Bronchial epithelial cell (primary cell): ENCODE data around the gene A3GALT2. TPM values are rescaled to one million over a fixed set of nuclear protein-coding genes. Genes with fewer than 3 reads are reported as not detected.

ENCODE experiments used
- DNase-seq: peaks from one replicate; pipeline ENCODE4 v3.0.0-alpha.2; 2010; ENCODE audit warnings: low read depth
- FAIRE-seq: peaks from 2 replicates; lab custom pipeline; 2011; peaks lifted over from hg19 to GRCh38; lab: Jason Lieb, UNC
- H3K27me3 ChIP-seq: 2 replicates; pipeline ENCODE4 v1.5.1; 2011; ENCODE audit warnings: low read length; ENCODE audit not compliant: control insufficient read depth, insufficient read depth
- H3K36me3 ChIP-seq: 2 replicates; pipeline ENCODE4 v1.5.1; 2011; ENCODE audit warnings: low read length; ENCODE audit not compliant: control insufficient read depth, insufficient read depth
- H3K4me3 ChIP-seq: 2 replicates; pipeline ENCODE4 v1.5.1; 2011; ENCODE audit warnings: mild to moderate bottlenecking, low read depth, low read length, control low read depth
- total RNA-seq: library from RNA; depleted of rRNA; stranded (reverse); fragments of >200 nt; gene quantifications from 2 replicates; pipeline ENCODE4 v1.2.1, GENCODE V29; 2014
- TF ChIP-seq, protein P1 (sequence below): IDR thresholded peaks from 2 replicates; pipeline ENCODE4 v1.5.1; 2011; ENCODE audit warnings: mild to moderate bottlenecking, moderate library complexity, low read length, control low read depth, inconsistent platforms; ENCODE audit not compliant: insufficient read depth, severe bottlenecking

A3GALT2 gene
- total RNA-seq, 1 donor from 2014 or later: not detected

- H3K36me3 ChIP-seq: peaks cover 32% of the 10 kb centered on the region
- TF ChIP-seq, protein P1, sequence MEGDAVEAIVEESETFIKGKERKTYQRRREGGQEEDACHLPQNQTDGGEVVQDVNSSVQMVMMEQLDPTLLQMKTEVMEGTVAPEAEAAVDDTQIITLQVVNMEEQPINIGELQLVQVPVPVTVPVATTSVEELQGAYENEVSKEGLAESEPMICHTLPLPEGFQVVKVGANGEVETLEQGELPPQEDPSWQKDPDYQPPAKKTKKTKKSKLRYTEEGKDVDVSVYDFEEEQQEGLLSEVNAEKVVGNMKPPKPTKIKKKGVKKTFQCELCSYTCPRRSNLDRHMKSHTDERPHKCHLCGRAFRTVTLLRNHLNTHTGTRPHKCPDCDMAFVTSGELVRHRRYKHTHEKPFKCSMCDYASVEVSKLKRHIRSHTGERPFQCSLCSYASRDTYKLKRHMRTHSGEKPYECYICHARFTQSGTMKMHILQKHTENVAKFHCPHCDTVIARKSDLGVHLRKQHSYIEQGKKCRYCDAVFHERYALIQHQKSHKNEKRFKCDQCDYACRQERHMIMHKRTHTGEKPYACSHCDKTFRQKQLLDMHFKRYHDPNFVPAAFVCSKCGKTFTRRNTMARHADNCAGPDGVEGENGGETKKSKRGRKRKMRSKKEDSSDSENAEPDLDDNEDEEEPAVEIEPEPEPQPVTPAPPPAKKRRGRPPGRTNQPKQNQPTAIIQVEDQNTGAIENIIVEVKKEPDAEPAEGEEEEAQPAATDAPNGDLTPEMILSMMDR: no peak
- FAIRE-seq (peak; percentile 52), DNase-seq (no peak)
- no peak overlapping the region for H3K4me3 ChIP-seq
- H3K27me3 ChIP-seq: no peaks in the 10 kb centered on the region
Observed at GRCh38 chr1:33322870-33323585, 2.1 kb upstream of the A3GALT2 start.

- Histone ChIP-seq H3K27me3 (no peaks in the 10 kb centered on the region), H3K4me3 (no peak overlapping the region), H3K36me3 (peaks cover 25% of the 10 kb centered on the region)
- FAIRE-seq: peak; percentile 23
- DNase-seq: no peak
- TF ChIP-seq, protein P1: no peak
Observed at GRCh38 chr1:33322109-33322508, 1.2 kb upstream of the A3GALT2 start.

DNA sequence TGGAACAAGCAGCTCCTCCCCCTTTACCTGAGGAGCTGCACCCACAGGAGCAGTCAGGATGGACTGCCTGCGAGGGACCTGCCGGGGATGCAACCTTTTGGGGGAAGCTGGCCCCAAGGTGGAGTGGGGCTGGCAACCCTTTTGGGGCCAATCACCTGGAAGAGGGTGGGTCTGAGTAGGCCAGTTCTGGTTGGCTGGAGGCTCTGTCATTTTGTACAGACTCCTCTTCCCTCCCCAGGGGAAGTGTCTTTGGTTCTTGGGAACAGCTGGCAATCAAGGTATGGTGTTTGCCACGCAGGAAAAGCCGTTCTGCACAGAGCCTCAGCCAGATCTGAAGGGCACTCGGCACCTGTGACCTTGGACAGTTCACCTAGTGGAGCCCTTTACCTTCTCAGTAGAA lies 280 bp upstream of the A3GALT2 start:
- Histone ChIP-seq H3K27me3 (no peaks in the 10 kb centered on the region), H3K36me3 (peaks cover 18% of the 10 kb centered on the region), H3K4me3 (no peak overlapping the region)
- FAIRE-seq (no peak), DNase-seq (no peak)
- TF ChIP-seq, protein P1: no peak

DNA sequence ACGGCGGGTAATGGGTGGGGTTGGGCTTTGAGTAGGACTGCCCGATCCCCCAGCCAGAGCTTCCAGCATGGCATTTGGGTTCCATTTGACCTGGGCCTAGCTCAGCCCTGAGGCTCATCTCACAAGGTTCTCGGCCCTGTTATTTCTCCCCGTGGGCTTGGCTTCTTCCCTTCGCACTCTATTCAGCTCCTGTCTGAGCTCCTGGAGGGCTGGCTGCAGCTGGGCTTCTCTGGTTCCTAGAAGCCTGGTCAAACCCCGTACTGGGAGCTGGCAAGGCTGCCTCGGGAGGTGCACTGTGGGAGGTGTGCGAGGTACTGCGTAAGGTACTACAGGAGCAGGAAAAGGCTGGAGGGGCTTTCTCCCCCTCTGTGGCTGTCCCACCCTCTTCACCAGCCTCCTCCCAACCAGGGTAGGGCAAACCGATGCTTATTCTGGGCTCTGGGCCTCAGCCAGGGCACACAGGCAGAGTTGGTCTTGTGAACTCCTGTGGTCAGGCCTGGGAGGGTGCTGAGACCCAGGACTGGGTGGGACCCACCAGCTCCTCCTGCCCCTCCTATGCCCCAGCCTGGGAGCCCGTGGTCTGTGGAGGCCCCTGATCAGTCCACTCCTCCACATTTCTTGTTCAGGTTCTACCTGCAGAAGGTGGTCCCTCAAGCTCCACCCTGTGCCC lies 814 bp downstream of the A3GALT2 start:
- TF ChIP-seq, protein P1: no peak
- H3K27me3 ChIP-seq: no peaks in the 10 kb centered on the region
- no peak overlapping the region for H3K4me3 ChIP-seq
- no peak for FAIRE-seq
- peaks cover 12% of the 10 kb centered on the region for H3K36me3 ChIP-seq
- no peak for DNase-seq

GRCh38 chr1:33319186-33319948 lies 1.5 kb downstream of the A3GALT2 start:
- peaks cover 7% of the 10 kb centered on the region for H3K36me3 ChIP-seq
- FAIRE-seq: peak; percentile 70
- TF ChIP-seq, protein P1: no peak
- H3K4me3 ChIP-seq: no peak overlapping the region
- DNase-seq: no peak
- H3K27me3 ChIP-seq: no peaks in the 10 kb centered on the region
